HG03575 (cell line): Measurements from ENCODE around the gene MUC4.

ENCODE experiments used
- ATAC-seq: cut with Tn5 transposase; IDR thresholded peaks from one replicate; pipeline ENCODE4 v1.9.1; 2021; ENCODE audit not compliant: unreplicated experiment, insufficient number of reproducible peaks, low FRiP score; ENCODE audit errors: extremely low read depth

Gene MUC4

GRCh38 chr3:195768831-195769303, 42.9 kb downstream of the MUC4 start:
- no peak for ATAC-seq

- no peak for ATAC-seq
Observed at GRCh38 chr3:195768414-195768813, 43.3 kb downstream of the MUC4 start.

GRCh38 chr3:195767792-195768191, 43.9 kb downstream of the MUC4 start:
- ATAC-seq, result no peak

- no peak for ATAC-seq
Observed at GRCh38 chr3:195766671-195767070, 45.1 kb downstream of the MUC4 start.

- ATAC-seq, result no peak
Observed at GRCh38 chr3:195764961-195765706, 46.6 kb downstream of the MUC4 start.

- no peak for ATAC-seq
Observed at GRCh38 chr3:195763843-195764825, 47.6 kb downstream of the MUC4 start.

- ATAC-seq, result no peak
Observed at GRCh38 chr3:195763076-195763830, 48.5 kb downstream of the MUC4 start.

- no peak for ATAC-seq
Observed at GRCh38 chr3:195762611-195763010, 49.1 kb downstream of the MUC4 start.

- no peak for ATAC-seq
Observed at GRCh38 chr3:195762249-195762585, 49.5 kb downstream of the MUC4 start.

- ATAC-seq, result no peak
Observed at GRCh38 chr3:195761567-195762248, 50.0 kb downstream of the MUC4 start.

- no peak for ATAC-seq
Observed at GRCh38 chr3:195761123-195761566, 50.6 kb downstream of the MUC4 start.

GRCh38 chr3:195760345-195761122, 51.2 kb downstream of the MUC4 start:
- no peak for ATAC-seq

- no peak for ATAC-seq
Observed at GRCh38 chr3:195758721-195759353, 52.9 kb downstream of the MUC4 start.

- ATAC-seq, result no peak
Observed at GRCh38 chr3:195757827-195758226, 53.9 kb downstream of the MUC4 start.

GRCh38 chr3:195757438-195757770, 54.3 kb downstream of the MUC4 start:
- no peak for ATAC-seq

GRCh38 chr3:195755791-195756676, 55.7 kb downstream of the MUC4 start:
- ATAC-seq, result no peak

GRCh38 chr3:195755391-195755790, 56.3 kb downstream of the MUC4 start:
- no peak for ATAC-seq
